ENCODE results near the gene REXO2. TPM values are rescaled to one million over a fixed set of nuclear protein-coding genes. Genes with fewer than 3 reads are reported as not detected.

The REXO2 gene
- total and polyA plus RNA-seq, 2 of the 8 experiments (the other 6 are each of a cell fraction or from before 2014, with no cell fraction given): 111 to 114 TPM

- TF ChIP-seq NRF1 (IDR thresholded peaks at IDR 0.05; ENCODE audit: low read depth, low read length) (peak; percentile 58), TAF1 (IDR thresholded peaks at IDR 0.05; ENCODE audit: low read depth, low read length) (0 out of 2 replicates have a peak, but pooled peaks have one; percentile 6), SIX5 (IDR thresholded peaks at IDR 0.05; ENCODE audit: low read depth, low read length) (peak; percentile 88), CREB1 (IDR thresholded peaks at IDR 0.05) (peak; percentile 72; the same call in 1 of the 2 replicates), POLR2AphosphoS5 (IDR thresholded peaks at IDR 0.05; ENCODE audit: low read depth, low read length) (peak; percentile 74), SIRT6 (IDR thresholded peaks at IDR 0.05; ENCODE audit: low read length) (no peak), CHD7 (IDR thresholded peaks at IDR 0.05; ENCODE audit: insufficient replicate concordance, low read length) (no peak), RBBP5 (IDR thresholded peaks at IDR 0.05; ENCODE audit: borderline replicate concordance, low read depth, low read length) (peak; percentile 85; the same call in 1 of the 2 replicates), JUND (IDR thresholded peaks at IDR 0.05; ENCODE audit: low read length) (peak; percentile 64; the same call in 1 of the 2 replicates), BRCA1 (IDR thresholded peaks at IDR 0.05; ENCODE audit: low read depth, low read length) (no peak), TEAD4 (IDR thresholded peaks at IDR 0.05; ENCODE audit: low read depth, low read length) (peak; percentile 9; the same call in 1 of the 2 replicates)
Measured at GRCh38 chr11:114439229-114440120, at the start of gene REXO2 (continued).

All from H1 (cell line).